Upper lobe of left lung (tissue), 4 donors: Measurements from ENCODE around the gene F2R.
"Not testable (repeated sequence)": the region's sequence is repeated elsewhere in the genome, so short reads cannot be mapped to it uniquely, and the experiment has no call there.

ENCODE experiments used
- CTCF ChIP-seq, 6 experiments: fragments of 450-650 bp in 4 of 6; fragments of 200-600 bp in 2 of 6; sonication (generic) in 2 of 6; IDR thresholded peaks; one replicate each; pipeline ENCODE4 v1.5.1; 2016 to 2019; ENCODE audit warnings: antibody characterized with exemption in 6 of 6
- POLR2AphosphoS5 ChIP-seq, 2 donors: sonication (generic); formaldehyde crosslinking; IDR thresholded peaks; one replicate each; pipeline ENCODE4 v1.5.1; 2017; ENCODE audit warnings: antibody characterized with exemption in 2 of 2

GRCh38 chr5:76741506-76741905 is 25.6 kb downstream of the F2R start:
- TF ChIP-seq CTCF, POLR2AphosphoS5 (IDR thresholded peaks at IDR 0.05): not testable (repeated sequence)
